Kidney (tissue), 14 donors: ENCODE results near the gene FBN2. TPM values are rescaled to one million over a fixed set of nuclear protein-coding genes. Genes with fewer than 3 reads are reported as not detected.

Experiments
- DNase-seq, 5 donors: peaks; one replicate each; pipeline ENCODE4 v3.0.0-alpha.2; 2013 to 2020
- FAIRE-seq: peaks from 2 replicates; lab custom pipeline; 2012; peaks lifted over from hg19 to GRCh38; lab: Jason Lieb, UNC
- H3K27ac ChIP-seq, 2 donors: one replicate each; pipeline ENCODE4 v1.7.0; 2013; ENCODE audit warnings: low read depth in 2 of 2, low read length in 2 of 2, inconsistent platforms in 1 of 2
- H3K27me3 ChIP-seq: one replicate; pipeline ENCODE4 v1.7.1; 2013; ENCODE audit warnings: low read length, inconsistent platforms; ENCODE audit not compliant: control insufficient read depth, insufficient read depth
- H3K36me3 ChIP-seq, 3 donors: one replicate each; pipeline versions ENCODE4 v1.7.0 to v1.7.1; 2013; ENCODE audit warnings: low read length in 3 of 3, control low read depth in 1 of 3, inconsistent platforms in 1 of 3; ENCODE audit not compliant: insufficient read depth in 3 of 3, control insufficient read depth in 2 of 3
- H3K4me1 ChIP-seq, 3 donors: one replicate each; pipeline versions ENCODE4 v1.7.0 to v1.7.1; 2013; ENCODE audit warnings: low read length in 3 of 3, inconsistent platforms in 1 of 3, low read depth in 1 of 3; ENCODE audit not compliant: control insufficient read depth in 2 of 3, insufficient read depth in 2 of 3
- H3K4me3 ChIP-seq, 3 donors: one replicate each; pipeline versions ENCODE4 v1.7.0 to v1.8.1; 2013; ENCODE audit warnings: low read length in 3 of 3, control low read depth in 1 of 3, inconsistent platforms in 1 of 3
- H3K9ac ChIP-seq, 3 donors: one replicate each; pipeline versions ENCODE4 v1.7.0 to v1.7.1; 2013; ENCODE audit warnings: low read length in 3 of 3, control low read depth in 1 of 3, inconsistent platforms in 1 of 3
- H3K9me3 ChIP-seq, 3 donors: one replicate each; pipeline versions ENCODE4 v1.7.0 to v1.7.1; 2013; ENCODE audit warnings: low read length in 3 of 3, control low read depth in 1 of 3, inconsistent platforms in 1 of 3; ENCODE audit not compliant: control insufficient read depth in 2 of 3, insufficient read depth in 1 of 3
- intact Hi-C: fragments of 100-400 bp; cut with DNase I; formaldehyde crosslinking; loops from one replicate; pipeline ENCODE4 v1.11.1; 2022
- polyA plus RNA-seq: library from polyadenylated mRNA; stranded (reverse); fragments of 350-450 nt; fragmentation: Illumina TruSeq; extraction: RNeasy Lipid Tissue Mini Kit (QIAGEN cat#74804); gene quantifications from one replicate; pipeline ENCODE4 v1.2.3, GENCODE V29; 2014; ENCODE audit warnings: low read depth, low replicate concordance; ENCODE audit not compliant: insufficient read depth
- total RNA-seq: library from RNA; stranded (reverse); fragmentation: NEBNext Ultra II Directional; extraction: Animal tissue kit (Norgen Biotek cat#: 25700); gene quantifications from one replicate; pipeline ENCODE4 v1.2.1, GENCODE V29; 2021
- TF ChIP-seq, protein P1 (sequence below): IDR thresholded peaks from 3 replicates; pipeline ENCODE4 v1.5.1; 2012; ENCODE audit warnings: mild to moderate bottlenecking, moderate library complexity, borderline replicate concordance; ENCODE audit not compliant: insufficient read depth; ENCODE audit errors: extremely low read depth
- donor health status: control.
- donor health status: control.
- donor health status: control.
- donor health status: control.
- donor health status: control.
- donor health status: DM: yes; HTN: yes; CAD: no.
- donor health status: Normal renal cell carcinoma (clear cell type).

The FBN2 gene
- total and polyA plus RNA-seq, 2 donors from 2014 or later, result 0.11 to 1.0 TPM

GRCh38 chr5:128480158-128480557 is 57.9 kb downstream of the FBN2 start:
- TF ChIP-seq, protein P1, sequence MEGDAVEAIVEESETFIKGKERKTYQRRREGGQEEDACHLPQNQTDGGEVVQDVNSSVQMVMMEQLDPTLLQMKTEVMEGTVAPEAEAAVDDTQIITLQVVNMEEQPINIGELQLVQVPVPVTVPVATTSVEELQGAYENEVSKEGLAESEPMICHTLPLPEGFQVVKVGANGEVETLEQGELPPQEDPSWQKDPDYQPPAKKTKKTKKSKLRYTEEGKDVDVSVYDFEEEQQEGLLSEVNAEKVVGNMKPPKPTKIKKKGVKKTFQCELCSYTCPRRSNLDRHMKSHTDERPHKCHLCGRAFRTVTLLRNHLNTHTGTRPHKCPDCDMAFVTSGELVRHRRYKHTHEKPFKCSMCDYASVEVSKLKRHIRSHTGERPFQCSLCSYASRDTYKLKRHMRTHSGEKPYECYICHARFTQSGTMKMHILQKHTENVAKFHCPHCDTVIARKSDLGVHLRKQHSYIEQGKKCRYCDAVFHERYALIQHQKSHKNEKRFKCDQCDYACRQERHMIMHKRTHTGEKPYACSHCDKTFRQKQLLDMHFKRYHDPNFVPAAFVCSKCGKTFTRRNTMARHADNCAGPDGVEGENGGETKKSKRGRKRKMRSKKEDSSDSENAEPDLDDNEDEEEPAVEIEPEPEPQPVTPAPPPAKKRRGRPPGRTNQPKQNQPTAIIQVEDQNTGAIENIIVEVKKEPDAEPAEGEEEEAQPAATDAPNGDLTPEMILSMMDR, result no peak

GRCh38 chr5:128478386-128479368 is 59.4 kb downstream of the FBN2 start:
- DNase-seq, result peak in 2 of 5 donors; percentile 22 to 33
- H3K36me3 ChIP-seq, result no peaks in the 10 kb centered on the region
- intact Hi-C loops, result no loop called here
- no peak overlapping the region for H3K9ac ChIP-seq
- no peak overlapping the region for H3K27ac ChIP-seq
- no peaks in the 10 kb centered on the region for H3K9me3 ChIP-seq
- FAIRE-seq, result no peak
- TF ChIP-seq, protein P1, result no peak
- no peaks in the 10 kb centered on the region for H3K27me3 ChIP-seq
- H3K4me1 ChIP-seq, result no peaks in the 10 kb centered on the region
- no peak overlapping the region for H3K4me3 ChIP-seq

More at GRCh38 chr5:128480158-128480557, 57.9 kb downstream of the FBN2 start:
- DNase-seq, result no peak
- Histone ChIP-seq H3K9ac (no peak overlapping the region), H3K4me1 (no peaks in the 10 kb centered on the region), H3K36me3 (no peaks in the 10 kb centered on the region), H3K27me3 (no peaks in the 10 kb centered on the region), H3K4me3 (no peak overlapping the region), H3K27ac (no peak overlapping the region), H3K9me3 (no peaks in the 10 kb centered on the region)
- intact Hi-C loops, result no loop called here
- no peak for FAIRE-seq

DNA sequence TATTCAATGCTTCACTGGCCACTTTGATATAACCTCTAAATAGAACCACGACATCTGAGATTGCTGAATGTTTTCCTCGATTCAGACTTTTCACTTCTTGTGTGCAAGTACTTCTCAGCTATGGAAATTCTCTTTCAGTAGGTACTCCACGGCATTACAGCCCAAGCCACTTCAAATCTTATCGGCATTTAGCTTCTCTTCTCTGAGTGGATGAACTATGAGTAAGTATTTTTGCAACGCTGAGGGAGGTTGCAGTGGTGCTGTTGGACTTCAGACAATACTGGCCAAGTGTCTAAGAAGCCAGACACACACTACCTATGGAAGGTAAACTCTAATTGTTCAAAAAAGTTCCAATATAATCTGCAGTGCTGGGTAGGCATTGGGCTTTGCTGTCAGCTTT is 60.1 kb downstream of the FBN2 start:
- no peaks in the 10 kb centered on the region for H3K36me3 ChIP-seq
- no peak for FAIRE-seq
- no peak for DNase-seq
- no peaks in the 10 kb centered on the region for H3K4me1 ChIP-seq
- no peak overlapping the region for H3K4me3 ChIP-seq
- H3K27me3 ChIP-seq, result no peaks in the 10 kb centered on the region
- H3K9ac ChIP-seq, result no peak overlapping the region
- no peak overlapping the region for H3K27ac ChIP-seq
- H3K9me3 ChIP-seq, result no peaks in the 10 kb centered on the region
- intact Hi-C loops, result no loop called here
- TF ChIP-seq, protein P1, result no peak
